Breast epithelium (tissue), 3 donors: ENCODE results near the gene TENM4.

ENCODE experiments used
- CTCF ChIP-seq, 3 donors: fragments of 450-650 bp; IDR thresholded peaks; one replicate each; pipeline ENCODE4 v1.5.1; 2016 to 2017; ENCODE audit warnings: antibody characterized with exemption in 3 of 3, mild to moderate bottlenecking in 3 of 3, moderate library complexity in 3 of 3
- POLR2A ChIP-seq: fragments of 450-650 bp; IDR thresholded peaks from one replicate; pipeline ENCODE4 v1.6.1; 2016; ENCODE audit warnings: antibody characterized with exemption, mild to moderate bottlenecking, moderate library complexity

GRCh38 chr11:79488286-79488685, 47.5 kb upstream of the TENM4 start:
- TF ChIP-seq CTCF (IDR thresholded peaks at IDR 0.05): no peak
- no peak for TF ChIP-seq POLR2A
